GM10248 (cell line): ENCODE data around the gene TPD52L2.

ENCODE experiments used
- CTCF ChIA-PET: fragments of 300-600 bp; sonication (Branson Sonifier 250); formaldehyde crosslinking; extraction: SDS; loops from one replicate; lab custom pipeline; 2021; ENCODE audit warnings: antibody characterized with exemption; lab: Yijun Ruan, JAX
- POLR2A ChIA-PET: fragments of 350-650 bp; sonication (Branson Sonifier 250); formaldehyde crosslinking; extraction: SDS; loops from one replicate; lab custom pipeline; 2020; ENCODE audit warnings: antibody characterized with exemption; lab: Yijun Ruan, JAX
- DNase-seq: peaks from one replicate; pipeline ENCODE4 v3.0.0; 2012; ENCODE audit errors: extremely low spot score
- TF ChIP-seq, protein P1 (sequence below): IDR thresholded peaks from 2 replicates; pipeline ENCODE4 v1.5.1; 2012; ENCODE audit warnings: mild to moderate bottlenecking, low read depth; ENCODE audit errors: extremely low read depth, missing control alignments, control extremely low read depth

TPD52L2 gene

GRCh38 chr20:63860325-63861051 lies 4.6 kb upstream of the TPD52L2 start:
- TF ChIP-seq, protein P1, sequence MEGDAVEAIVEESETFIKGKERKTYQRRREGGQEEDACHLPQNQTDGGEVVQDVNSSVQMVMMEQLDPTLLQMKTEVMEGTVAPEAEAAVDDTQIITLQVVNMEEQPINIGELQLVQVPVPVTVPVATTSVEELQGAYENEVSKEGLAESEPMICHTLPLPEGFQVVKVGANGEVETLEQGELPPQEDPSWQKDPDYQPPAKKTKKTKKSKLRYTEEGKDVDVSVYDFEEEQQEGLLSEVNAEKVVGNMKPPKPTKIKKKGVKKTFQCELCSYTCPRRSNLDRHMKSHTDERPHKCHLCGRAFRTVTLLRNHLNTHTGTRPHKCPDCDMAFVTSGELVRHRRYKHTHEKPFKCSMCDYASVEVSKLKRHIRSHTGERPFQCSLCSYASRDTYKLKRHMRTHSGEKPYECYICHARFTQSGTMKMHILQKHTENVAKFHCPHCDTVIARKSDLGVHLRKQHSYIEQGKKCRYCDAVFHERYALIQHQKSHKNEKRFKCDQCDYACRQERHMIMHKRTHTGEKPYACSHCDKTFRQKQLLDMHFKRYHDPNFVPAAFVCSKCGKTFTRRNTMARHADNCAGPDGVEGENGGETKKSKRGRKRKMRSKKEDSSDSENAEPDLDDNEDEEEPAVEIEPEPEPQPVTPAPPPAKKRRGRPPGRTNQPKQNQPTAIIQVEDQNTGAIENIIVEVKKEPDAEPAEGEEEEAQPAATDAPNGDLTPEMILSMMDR = no peak
- ChIA-PET CTCF (interaction anchor here (0.7 to 1.1 kb wide), 2 partner anchors 74 to 323 kb away, joined by 3 read pairs; partner anchors contain the start of gene PTK6), POLR2A (interaction anchor here (0.6 kb wide), 1 partner anchor 160 kb away, joined by 3 read pairs; no protein-coding TSS in a partner anchor)
- no peak for DNase-seq

- CTCF ChIA-PET = interaction anchor here (0.7 to 4.7 kb wide), 3 partner anchors 9 to 324 kb away, joined by 3 to 27 read pairs (median 3); partner anchors contain the start of gene PTK6
- no peak for DNase-seq
- POLR2A ChIA-PET = no interaction called here
- TF ChIP-seq, protein P1 = no peak
These were observed 3.6 kb upstream of the TPD52L2 start, which contains the start of gene ABHD16B for GRCh38 chr20:63861365-63861934. ABHD16B (plus strand) TSS chr20:63861498; CDS start chr20:63861541, 43 bp downstream.

DNA sequence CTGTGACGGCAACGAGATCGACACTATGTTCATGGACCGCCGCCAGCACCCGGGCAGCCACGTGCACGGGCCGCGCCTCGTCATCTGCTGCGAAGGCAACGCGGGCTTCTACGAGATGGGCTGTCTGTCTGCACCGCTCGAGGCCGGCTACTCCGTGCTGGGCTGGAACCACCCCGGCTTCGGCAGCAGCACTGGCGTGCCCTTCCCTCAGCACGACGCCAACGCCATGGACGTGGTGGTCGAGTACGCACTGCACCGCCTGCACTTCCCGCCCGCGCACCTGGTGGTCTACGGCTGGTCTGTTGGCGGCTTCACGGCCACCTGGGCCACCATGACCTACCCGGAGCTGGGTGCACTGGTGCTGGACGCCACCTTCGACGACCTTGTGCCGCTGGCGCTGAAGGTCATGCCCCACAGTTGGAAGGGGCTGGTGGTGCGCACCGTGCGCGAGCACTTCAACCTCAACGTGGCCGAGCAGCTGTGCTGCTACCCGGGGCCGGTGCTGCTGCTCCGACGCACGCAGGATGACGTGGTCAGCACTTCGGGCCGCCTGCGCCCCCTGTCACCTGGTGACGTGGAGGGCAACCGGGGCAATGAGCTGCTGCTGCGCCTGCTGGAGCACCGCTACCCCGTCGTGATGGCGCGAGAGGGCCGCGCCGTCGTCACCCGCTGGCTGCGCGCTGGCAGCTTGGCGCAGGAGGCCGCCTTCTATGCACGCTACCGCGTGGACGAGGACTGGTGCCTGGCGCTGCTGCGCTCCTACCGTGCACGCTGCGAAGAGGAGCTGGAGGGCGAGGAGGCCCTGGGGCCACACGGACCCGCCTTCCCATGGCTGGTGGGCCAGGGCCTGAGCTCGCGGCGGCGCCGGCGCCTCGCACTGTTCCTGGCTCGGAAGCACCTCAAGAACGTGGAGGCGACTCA lies 2.8 kb upstream of the TPD52L2 start:
- no peak for DNase-seq
- POLR2A ChIA-PET = interaction anchor here (0.6 kb wide), 1 partner anchor 176 kb away, joined by 3 read pairs; no protein-coding TSS in a partner anchor
- CTCF ChIA-PET = interaction anchor here (0.8 to 4.7 kb wide), 4 partner anchors 10 to 155 kb away, joined by 3 to 27 read pairs (median 4); partner anchors contain the start of genes ARFRP1 and ZGPAT
- TF ChIP-seq, protein P1 = no peak

DNA sequence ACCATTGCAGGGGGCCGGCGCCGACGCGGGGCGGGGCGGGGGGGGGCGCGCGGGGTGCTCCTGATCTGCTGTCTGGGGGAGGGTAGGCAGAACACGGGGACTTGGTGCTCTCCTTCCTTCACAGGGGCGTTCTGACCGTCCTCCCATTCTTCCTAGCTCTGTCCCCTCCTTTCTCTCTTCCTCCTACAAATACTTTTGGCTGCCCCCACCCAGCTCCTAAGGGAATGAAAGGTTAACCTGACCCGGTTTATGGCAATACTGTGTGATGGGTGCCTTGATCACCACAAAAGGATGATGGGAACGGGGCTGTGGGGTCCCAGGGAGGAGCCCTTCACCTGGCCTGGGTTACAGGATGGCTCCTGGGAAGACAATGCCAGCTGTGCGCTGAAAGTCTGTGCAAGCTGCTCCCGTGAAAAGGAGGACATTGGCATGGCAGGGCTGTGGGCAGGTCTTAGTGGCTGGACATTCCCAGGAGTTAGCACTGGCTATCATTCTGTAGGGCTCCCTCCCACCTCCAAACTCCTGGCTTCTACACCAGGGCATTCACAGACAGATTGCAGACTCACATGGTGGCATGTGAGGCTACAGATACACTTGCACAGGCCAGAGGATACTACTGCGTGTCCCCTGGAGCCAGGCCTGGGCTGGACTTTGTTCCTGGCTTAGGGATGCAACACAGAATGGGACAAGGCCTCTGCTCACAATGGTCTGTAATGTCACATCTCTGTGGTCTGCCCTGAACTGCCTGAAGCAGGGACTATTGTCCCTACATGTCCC lies 1.9 kb upstream of the TPD52L2 start:
- ChIA-PET POLR2A (interaction anchor here (0.6 kb wide), 1 partner anchor 177 kb away, joined by 3 read pairs; no protein-coding TSS in a partner anchor), CTCF (interaction anchor here (0.6 to 4.7 kb wide), 22 partner anchors 8 to 334 kb away, joined by 3 to 33 read pairs (median 4); partner anchors contain the start of genes ARFRP1, PTK6, RTEL1 and ZGPAT)
- DNase-seq = no peak

GRCh38 chr20:63863798-63864544 lies 1.1 kb upstream of the TPD52L2 start:
- ChIA-PET POLR2A (interaction anchor here (1.2 to 1.6 kb wide), 3 partner anchors 10 to 16 kb away, joined by 3 to 4 read pairs (median 3); no protein-coding TSS in a partner anchor), CTCF (interaction anchor here (0.6 to 4.7 kb wide), 25 partner anchors 9 to 335 kb away, joined by 3 to 33 read pairs (median 4); partner anchors contain the start of genes PTK6 and RTEL1)
- DNase-seq = peak; percentile 92
- TF ChIP-seq, protein P1 = peak; percentile 94

More for the DNA sequence above, 1.9 kb upstream of the TPD52L2 start:
- TF ChIP-seq, protein P1 = no peak
